SU-DHL-6 (cell line): Measurements from ENCODE around the gene TRAPPC10.

Experiments used
- H2AFZ ChIP-seq: fragments of 200-600 bp; sonication (generic); 2 replicates; pipeline ENCODE4 v1.6.1; 2014; ENCODE audit warnings: low read depth, mild to moderate bottlenecking, moderate library complexity, mixed read lengths, antibody characterized with exemption, low read length; ENCODE audit not compliant: severe bottlenecking
- H3F3A ChIP-seq: fragments of 200-600 bp; shearing (Covaris generic); 2 replicates; pipeline ENCODE4 v1.6.0; 2016; ENCODE audit warnings: antibody characterized with exemption, mild to moderate bottlenecking; ENCODE audit not compliant: insufficient read depth
- H3K27ac ChIP-seq: fragments of 200-600 bp; sonication (generic); 2 replicates; pipeline ENCODE4 v1.5.1; 2016; ENCODE audit warnings: low read depth, mild to moderate bottlenecking, low read length, moderate library complexity, mixed read lengths
- H3K27me3 ChIP-seq: fragments of 200-600 bp; sonication (generic), shearing (Covaris generic); 2 replicates; pipeline ENCODE4 v1.6.0; 2014; ENCODE audit warnings: mild to moderate bottlenecking, low read length
- H3K36me3 ChIP-seq: fragments of 200-600 bp; sonication (generic); 2 replicates; pipeline ENCODE4 v1.6.1; 2014; ENCODE audit warnings: mild to moderate bottlenecking, low read length, mixed read lengths
- H3K4me2 ChIP-seq: fragments of 300-600, 200-600 bp; shearing (Covaris generic), sonication (generic); 2 replicates; pipeline ENCODE4 v1.6.0; 2014; ENCODE audit warnings: low read length, low read depth, mild to moderate bottlenecking; ENCODE audit not compliant: poor library complexity, severe bottlenecking
- H3K4me3 ChIP-seq: fragments of 200-600 bp; sonication (generic); 2 replicates; pipeline ENCODE4 v1.5.1; 2014; ENCODE audit warnings: antibody characterized with exemption, low read length, mild to moderate bottlenecking, mixed read lengths; ENCODE audit not compliant: insufficient read depth, poor library complexity, severe bottlenecking
- H3K79me2 ChIP-seq: fragments of 200-600 bp; sonication (generic); 2 replicates; pipeline ENCODE4 v1.6.1; 2014; ENCODE audit warnings: mild to moderate bottlenecking, low read length, moderate library complexity; ENCODE audit not compliant: insufficient read depth
- H3K9ac ChIP-seq: fragments of 200-600 bp; sonication (generic); 2 replicates; pipeline ENCODE4 v1.7.0; 2014; ENCODE audit warnings: mild to moderate bottlenecking, low read length
- H3K9me2 ChIP-seq: fragments of 200-600 bp; sonication (generic); replicated peaks from 2 replicates; pipeline ENCODE4 v1.6.1; 2014; ENCODE audit warnings: low read length; ENCODE audit not compliant: insufficient read depth
- H3K9me3 ChIP-seq: fragments of 200-600 bp; sonication (generic); 2 replicates; pipeline ENCODE4 v1.6.1; 2014; ENCODE audit warnings: low read length, mixed read lengths; ENCODE audit not compliant: insufficient read depth
- H4K20me1 ChIP-seq: fragments of 200-600 bp; sonication (generic); 2 replicates; pipeline ENCODE4 v1.6.1; 2014; ENCODE audit warnings: low read depth, mild to moderate bottlenecking, antibody characterized with exemption, low read length, moderate library complexity, mixed read lengths
- EZH2phosphoT487 ChIP-seq: fragments of 200-600 bp; sonication (generic), shearing (Covaris generic); conservative IDR thresholded peaks from 2 replicates; pipeline ENCODE4 v1.6.1; 2018; ENCODE audit warnings: mild to moderate bottlenecking, antibody characterized with exemption, low read length, moderate library complexity, mixed read lengths
- TF ChIP-seq, protein P1 (sequence below): fragments of 200-600 bp; sonication (generic); IDR thresholded peaks from one replicate; pipeline ENCODE4 v1.5.1; 2017; ENCODE audit warnings: antibody characterized with exemption, mild to moderate bottlenecking, low read length, moderate library complexity; ENCODE audit not compliant: insufficient read depth, poor library complexity, severe bottlenecking

The TRAPPC10 gene

DNA sequence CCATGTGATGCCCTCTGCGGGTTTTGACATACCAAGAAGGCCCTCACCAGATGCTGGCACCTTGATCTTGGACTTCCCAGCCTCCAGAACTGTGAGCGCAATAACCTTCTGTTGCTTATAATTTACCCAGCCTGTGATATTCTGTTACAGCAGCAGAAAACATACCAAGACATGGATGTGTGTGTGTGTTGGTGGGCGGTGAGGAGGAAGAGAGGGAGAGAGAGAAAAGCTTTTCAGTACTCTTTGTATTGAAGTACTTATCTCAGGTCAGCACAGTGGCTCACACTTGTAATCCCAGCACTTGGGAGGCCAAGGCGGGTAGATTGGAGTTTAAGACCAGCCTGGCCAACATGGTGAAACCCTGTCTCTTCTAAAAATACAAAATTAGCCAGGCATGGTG lies 23.1 kb downstream of the TRAPPC10 start:
- TF ChIP-seq, protein P1, sequence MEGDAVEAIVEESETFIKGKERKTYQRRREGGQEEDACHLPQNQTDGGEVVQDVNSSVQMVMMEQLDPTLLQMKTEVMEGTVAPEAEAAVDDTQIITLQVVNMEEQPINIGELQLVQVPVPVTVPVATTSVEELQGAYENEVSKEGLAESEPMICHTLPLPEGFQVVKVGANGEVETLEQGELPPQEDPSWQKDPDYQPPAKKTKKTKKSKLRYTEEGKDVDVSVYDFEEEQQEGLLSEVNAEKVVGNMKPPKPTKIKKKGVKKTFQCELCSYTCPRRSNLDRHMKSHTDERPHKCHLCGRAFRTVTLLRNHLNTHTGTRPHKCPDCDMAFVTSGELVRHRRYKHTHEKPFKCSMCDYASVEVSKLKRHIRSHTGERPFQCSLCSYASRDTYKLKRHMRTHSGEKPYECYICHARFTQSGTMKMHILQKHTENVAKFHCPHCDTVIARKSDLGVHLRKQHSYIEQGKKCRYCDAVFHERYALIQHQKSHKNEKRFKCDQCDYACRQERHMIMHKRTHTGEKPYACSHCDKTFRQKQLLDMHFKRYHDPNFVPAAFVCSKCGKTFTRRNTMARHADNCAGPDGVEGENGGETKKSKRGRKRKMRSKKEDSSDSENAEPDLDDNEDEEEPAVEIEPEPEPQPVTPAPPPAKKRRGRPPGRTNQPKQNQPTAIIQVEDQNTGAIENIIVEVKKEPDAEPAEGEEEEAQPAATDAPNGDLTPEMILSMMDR = no peak
- TF ChIP-seq EZH2phosphoT487 = no peak
- H3K9me3 ChIP-seq = no peaks in the 10 kb centered on the region
- H3K27me3 ChIP-seq = no peaks in the 10 kb centered on the region
- H4K20me1 ChIP-seq = no peaks in the 10 kb centered on the region; the same call in 1 of the 2 replicates
- H2AFZ ChIP-seq = no peak overlapping the region
- no peaks in the 10 kb centered on the region for H3K9me2 ChIP-seq
- H3K79me2 ChIP-seq = peaks cover 25% of the 10 kb centered on the region
- no peak overlapping the region for H3K27ac ChIP-seq
- H3K36me3 ChIP-seq = peaks cover 4% of the 10 kb centered on the region; the same call in 1 of the 2 replicates
- no peak overlapping the region for H3K4me3 ChIP-seq
- no peak overlapping the region for H3K4me2 ChIP-seq
- H3K9ac ChIP-seq = no peak overlapping the region
- no peaks in the 10 kb centered on the region for H3F3A ChIP-seq

DNA sequence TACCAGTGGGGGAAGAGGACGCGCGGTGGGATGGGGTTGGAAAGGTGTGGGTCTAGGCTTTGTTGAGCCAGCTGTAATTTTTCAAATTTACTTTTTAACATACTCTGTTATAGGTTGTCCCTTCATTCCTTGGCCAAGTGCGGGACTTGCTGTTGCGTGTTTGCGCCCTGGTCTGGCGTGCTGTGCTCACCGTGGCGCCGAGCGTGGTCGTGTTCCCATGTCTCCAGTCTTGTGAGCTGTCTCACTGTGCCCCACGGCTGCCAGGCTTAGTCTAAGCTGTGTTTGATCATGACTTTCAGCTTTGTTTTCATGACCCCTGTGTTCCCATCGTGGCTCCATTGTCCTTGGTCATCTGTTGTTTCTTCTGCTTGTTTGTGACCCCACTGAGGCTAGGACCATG lies 26.0 kb downstream of the TRAPPC10 start:
- H3K9me2 ChIP-seq = no peaks in the 10 kb centered on the region
- H3K9ac ChIP-seq = no peak overlapping the region
- peaks cover 7% of the 10 kb centered on the region; the same call in 1 of the 2 replicates for H3K36me3 ChIP-seq
- H3K4me3 ChIP-seq = no peak overlapping the region
- H3K9me3 ChIP-seq = no peaks in the 10 kb centered on the region
- H3F3A ChIP-seq = 0 out of 2 replicates have a peak, but pooled peaks cover 3% of the 10 kb centered on the region
- H3K79me2 ChIP-seq = peaks cover 17% of the 10 kb centered on the region
- no peak for TF ChIP-seq EZH2phosphoT487
- no peak overlapping the region for H3K27ac ChIP-seq
- no peak overlapping the region for H2AFZ ChIP-seq
- H4K20me1 ChIP-seq = peaks cover 7% of the 10 kb centered on the region
- no peaks in the 10 kb centered on the region for H3K27me3 ChIP-seq
- no peak overlapping the region for H3K4me2 ChIP-seq

DNA sequence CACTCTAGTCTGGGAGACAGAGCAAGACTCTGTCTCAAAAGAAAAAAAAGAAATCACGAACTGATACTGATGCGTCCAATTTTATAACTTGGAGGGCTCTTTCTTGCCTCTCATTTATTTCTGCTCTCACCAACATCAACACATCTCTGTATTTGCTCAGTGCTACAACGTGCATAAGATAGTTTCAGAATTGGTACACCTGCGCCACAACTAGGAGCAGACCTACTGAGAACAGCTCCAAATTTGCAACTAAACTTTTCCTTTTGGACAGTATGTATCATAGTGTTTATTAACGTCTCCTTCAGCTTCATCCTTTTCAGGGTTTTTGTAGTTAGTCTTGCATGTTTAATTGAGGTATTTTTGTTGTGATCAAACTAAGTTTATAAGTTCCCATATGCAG lies 27.7 kb downstream of the TRAPPC10 start:
- Histone ChIP-seq H3K79me2 (peaks cover 20% of the 10 kb centered on the region), H3K9me2 (no peaks in the 10 kb centered on the region), H3K27me3 (no peaks in the 10 kb centered on the region), H3K4me2 (no peak overlapping the region), H4K20me1 (peaks cover 12% of the 10 kb centered on the region), H3K4me3 (no peak overlapping the region), H3K36me3 (peaks cover 3% of the 10 kb centered on the region; the same call in 1 of the 2 replicates), H3K27ac (no peak overlapping the region), H3K9ac (no peak overlapping the region), H3K9me3 (no peaks in the 10 kb centered on the region), H2AFZ (no peak overlapping the region), H3F3A (0 out of 2 replicates have a peak, but pooled peaks cover 3% of the 10 kb centered on the region)
- TF ChIP-seq EZH2phosphoT487 = no peak
- TF ChIP-seq, protein P1 = no peak

DNA sequence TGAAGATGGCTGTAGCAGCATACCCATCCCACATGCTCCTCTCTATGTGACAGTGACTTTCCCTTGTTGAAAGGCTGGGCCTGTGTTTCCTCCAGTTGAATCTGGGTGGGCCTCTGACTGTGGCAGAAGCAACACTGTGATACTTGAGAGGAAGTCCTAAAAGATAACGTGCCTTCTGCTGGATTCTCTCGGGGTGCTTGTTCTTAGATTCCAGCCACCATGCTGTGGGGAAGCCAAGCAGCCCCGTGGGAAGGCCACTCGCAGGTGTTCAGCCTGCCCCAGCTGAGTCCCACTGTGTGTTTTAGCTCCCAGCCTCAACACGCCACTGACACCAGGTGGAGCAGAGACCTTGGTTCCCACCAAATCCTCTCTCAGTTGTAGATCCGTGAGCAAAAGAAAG lies 31.5 kb downstream of the TRAPPC10 start:
- no peak overlapping the region for H3K4me2 ChIP-seq
- H3K9me3 ChIP-seq = no peaks in the 10 kb centered on the region
- no peak overlapping the region for H3K27ac ChIP-seq
- H3F3A ChIP-seq = 0 out of 2 replicates have a peak, but pooled peaks cover 3% of the 10 kb centered on the region
- H3K27me3 ChIP-seq = no peaks in the 10 kb centered on the region
- H3K4me3 ChIP-seq = no peak overlapping the region
- no peak overlapping the region for H2AFZ ChIP-seq
- H3K36me3 ChIP-seq = peaks cover 3% of the 10 kb centered on the region; the same call in 1 of the 2 replicates
- TF ChIP-seq EZH2phosphoT487 = no peak
- TF ChIP-seq, protein P1 = no peak
- H3K9me2 ChIP-seq = no peaks in the 10 kb centered on the region
- H3K79me2 ChIP-seq = peaks cover 37% of the 10 kb centered on the region
- H3K9ac ChIP-seq = no peak overlapping the region
- H4K20me1 ChIP-seq = peaks cover 12% of the 10 kb centered on the region
